ENCODE data around the gene BEST1. TPM values are rescaled to one million over a fixed set of nuclear protein-coding genes. Genes with fewer than 3 reads are reported as not detected.
A peak's percentile ranks its signal among the peaks of the same experiment; 100 is the strongest.

BEST1 gene
- total and polyA plus RNA-seq, 2 donors (not counting 1 experiment from before 2014, with no cell fraction given) = 2.5 to 15.2 TPM

DNA sequence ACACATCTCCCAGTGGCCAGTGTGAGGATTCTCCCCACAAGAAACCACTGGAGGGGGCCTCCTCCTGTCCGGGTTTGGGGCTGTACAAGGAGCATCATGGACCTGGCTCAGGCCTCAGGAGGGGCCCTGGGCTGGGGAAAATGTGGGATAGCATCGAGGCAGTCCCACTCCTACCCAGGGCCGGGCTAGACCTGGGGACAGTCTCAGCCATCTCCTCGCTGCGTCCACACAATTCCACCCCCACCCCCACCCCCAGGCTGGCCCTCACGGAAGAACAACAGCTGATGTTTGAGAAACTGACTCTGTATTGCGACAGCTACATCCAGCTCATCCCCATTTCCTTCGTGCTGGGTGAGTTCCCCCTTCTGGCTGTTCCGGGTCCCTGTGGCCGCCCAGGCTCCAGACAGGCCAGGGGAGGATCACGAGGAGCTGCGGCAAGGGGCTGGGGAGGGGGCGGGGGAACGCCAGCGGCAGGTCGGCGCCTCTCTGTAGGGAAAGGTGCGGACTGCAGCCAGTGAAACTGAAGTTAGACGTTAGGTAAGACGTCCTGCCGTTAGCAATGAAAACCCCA is 4.8 kb downstream of the BEST1 start:
- Histone ChIP-seq H3K4me2 (ENCODE audit: extremely low read depth, insufficient read depth, low read length) (peak overlapping the region; percentile 23), H3K4me1 (ENCODE audit: control insufficient read depth, extremely low read depth, insufficient read depth, low read length) (peaks cover 5% of the 10 kb centered on the region), H3K9ac (ENCODE audit: insufficient read depth, low read length) (peak overlapping the region; percentile 60), H4K20me1 (ENCODE audit: control insufficient read depth, extremely low read depth, insufficient read depth, low read length) (no peaks in the 10 kb centered on the region), H3K36me3 (ENCODE audit: control insufficient read depth, insufficient read depth, low read length) (peaks cover 2% of the 10 kb centered on the region), H3K27me3 (ENCODE audit: control insufficient read depth, insufficient read depth, low read length) (no peaks in the 10 kb centered on the region), H2AFZ (ENCODE audit: low read length) (peak overlapping the region; percentile 61), H3K27ac (ENCODE audit: insufficient read depth, low read length) (peak overlapping the region; percentile 63), H3K4me3 (replicated peaks in 1 of 4; ENCODE audit: control extremely low read depth in 1 of 4, insufficient read depth in 1 of 4, low read depth in 3 of 4, low read length in 4 of 4) (peak overlapping the region in 3 of 4 experiments; percentile 3 to 57 (median 43)), H3K79me2 (ENCODE audit: control insufficient read depth, insufficient read depth, low read length) (no peaks in the 10 kb centered on the region), H3K9me3 (ENCODE audit: control insufficient read depth, insufficient read depth, low read depth, low read length) (no peaks in the 10 kb centered on the region)
- DNase-seq (ENCODE audit: low read depth in 2 of 2) = peak; percentile 53 to 93
- TF ChIP-seq EZH2 (IDR thresholded peaks at IDR 0.05; ENCODE audit: low read length, missing control alignments) = no peak
- TF ChIP-seq, protein P1, sequence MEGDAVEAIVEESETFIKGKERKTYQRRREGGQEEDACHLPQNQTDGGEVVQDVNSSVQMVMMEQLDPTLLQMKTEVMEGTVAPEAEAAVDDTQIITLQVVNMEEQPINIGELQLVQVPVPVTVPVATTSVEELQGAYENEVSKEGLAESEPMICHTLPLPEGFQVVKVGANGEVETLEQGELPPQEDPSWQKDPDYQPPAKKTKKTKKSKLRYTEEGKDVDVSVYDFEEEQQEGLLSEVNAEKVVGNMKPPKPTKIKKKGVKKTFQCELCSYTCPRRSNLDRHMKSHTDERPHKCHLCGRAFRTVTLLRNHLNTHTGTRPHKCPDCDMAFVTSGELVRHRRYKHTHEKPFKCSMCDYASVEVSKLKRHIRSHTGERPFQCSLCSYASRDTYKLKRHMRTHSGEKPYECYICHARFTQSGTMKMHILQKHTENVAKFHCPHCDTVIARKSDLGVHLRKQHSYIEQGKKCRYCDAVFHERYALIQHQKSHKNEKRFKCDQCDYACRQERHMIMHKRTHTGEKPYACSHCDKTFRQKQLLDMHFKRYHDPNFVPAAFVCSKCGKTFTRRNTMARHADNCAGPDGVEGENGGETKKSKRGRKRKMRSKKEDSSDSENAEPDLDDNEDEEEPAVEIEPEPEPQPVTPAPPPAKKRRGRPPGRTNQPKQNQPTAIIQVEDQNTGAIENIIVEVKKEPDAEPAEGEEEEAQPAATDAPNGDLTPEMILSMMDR (conservative IDR thresholded peaks at IDR 0.05 in 1 of 2, IDR thresholded peaks at IDR 0.05 in 1 of 2; ENCODE audit: low read depth in 1 of 2, low read length in 2 of 2) = peak in 1 of 2 donors; percentile 35

DNA sequence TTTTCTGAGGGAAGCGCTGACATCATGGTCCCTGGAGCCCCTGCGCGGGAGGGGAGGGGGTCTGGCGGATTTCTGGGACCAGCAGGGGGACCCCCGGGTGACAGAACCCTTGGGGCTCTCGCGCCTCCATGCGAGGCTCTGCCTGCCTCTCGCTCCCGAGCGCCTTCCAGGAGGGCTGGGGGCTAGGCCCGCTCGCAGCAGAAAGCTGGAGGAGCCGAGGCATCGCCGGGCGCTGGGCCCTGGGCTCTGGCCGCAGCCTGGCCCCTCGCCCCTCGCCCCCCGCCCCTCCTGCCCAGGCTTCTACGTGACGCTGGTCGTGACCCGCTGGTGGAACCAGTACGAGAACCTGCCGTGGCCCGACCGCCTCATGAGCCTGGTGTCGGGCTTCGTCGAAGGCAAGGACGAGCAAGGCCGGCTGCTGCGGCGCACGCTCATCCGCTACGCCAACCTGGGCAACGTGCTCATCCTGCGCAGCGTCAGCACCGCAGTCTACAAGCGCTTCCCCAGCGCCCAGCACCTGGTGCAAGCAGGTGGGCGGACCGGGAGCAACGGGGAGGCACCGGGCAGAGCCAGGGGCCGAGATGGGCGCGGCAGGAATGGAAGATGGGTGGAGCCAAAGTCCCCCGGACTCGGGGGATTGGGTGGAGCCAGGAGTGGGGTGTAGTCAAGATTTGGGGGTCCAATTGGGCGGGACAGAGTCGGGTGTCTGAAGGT is 5.4 kb downstream of the BEST1 start:
- Histone ChIP-seq H3K4me1 (ENCODE audit: control insufficient read depth, extremely low read depth, insufficient read depth, low read length) (peaks cover 5% of the 10 kb centered on the region), H3K36me3 (ENCODE audit: control insufficient read depth, insufficient read depth, low read length) (peaks cover 2% of the 10 kb centered on the region), H3K9ac (ENCODE audit: insufficient read depth, low read length) (peak overlapping the region; percentile 60), H3K27ac (ENCODE audit: insufficient read depth, low read length) (peak overlapping the region; percentile 63), H2AFZ (ENCODE audit: low read length) (peak overlapping the region; percentile 34), H3K9me3 (ENCODE audit: control insufficient read depth, insufficient read depth, low read depth, low read length) (no peaks in the 10 kb centered on the region), H3K4me3 (replicated peaks in 1 of 4; ENCODE audit: control extremely low read depth in 1 of 4, insufficient read depth in 1 of 4, low read depth in 3 of 4, low read length in 4 of 4) (peak overlapping the region in 3 of 4 experiments; percentile 7 to 57 (median 43)), H3K4me2 (ENCODE audit: extremely low read depth, insufficient read depth, low read length) (peak overlapping the region; percentile 46), H3K27me3 (ENCODE audit: control insufficient read depth, insufficient read depth, low read length) (no peaks in the 10 kb centered on the region), H4K20me1 (ENCODE audit: control insufficient read depth, extremely low read depth, insufficient read depth, low read length) (no peaks in the 10 kb centered on the region), H3K79me2 (ENCODE audit: control insufficient read depth, insufficient read depth, low read length) (no peaks in the 10 kb centered on the region)
- no peak for DNase-seq (ENCODE audit: low read depth in 2 of 2)
- no peak for TF ChIP-seq EZH2 (IDR thresholded peaks at IDR 0.05; ENCODE audit: low read length, missing control alignments)
- TF ChIP-seq, protein P1 (conservative IDR thresholded peaks at IDR 0.05 in 1 of 2, IDR thresholded peaks at IDR 0.05 in 1 of 2; ENCODE audit: low read depth in 1 of 2, low read length in 2 of 2) = no peak

DNA sequence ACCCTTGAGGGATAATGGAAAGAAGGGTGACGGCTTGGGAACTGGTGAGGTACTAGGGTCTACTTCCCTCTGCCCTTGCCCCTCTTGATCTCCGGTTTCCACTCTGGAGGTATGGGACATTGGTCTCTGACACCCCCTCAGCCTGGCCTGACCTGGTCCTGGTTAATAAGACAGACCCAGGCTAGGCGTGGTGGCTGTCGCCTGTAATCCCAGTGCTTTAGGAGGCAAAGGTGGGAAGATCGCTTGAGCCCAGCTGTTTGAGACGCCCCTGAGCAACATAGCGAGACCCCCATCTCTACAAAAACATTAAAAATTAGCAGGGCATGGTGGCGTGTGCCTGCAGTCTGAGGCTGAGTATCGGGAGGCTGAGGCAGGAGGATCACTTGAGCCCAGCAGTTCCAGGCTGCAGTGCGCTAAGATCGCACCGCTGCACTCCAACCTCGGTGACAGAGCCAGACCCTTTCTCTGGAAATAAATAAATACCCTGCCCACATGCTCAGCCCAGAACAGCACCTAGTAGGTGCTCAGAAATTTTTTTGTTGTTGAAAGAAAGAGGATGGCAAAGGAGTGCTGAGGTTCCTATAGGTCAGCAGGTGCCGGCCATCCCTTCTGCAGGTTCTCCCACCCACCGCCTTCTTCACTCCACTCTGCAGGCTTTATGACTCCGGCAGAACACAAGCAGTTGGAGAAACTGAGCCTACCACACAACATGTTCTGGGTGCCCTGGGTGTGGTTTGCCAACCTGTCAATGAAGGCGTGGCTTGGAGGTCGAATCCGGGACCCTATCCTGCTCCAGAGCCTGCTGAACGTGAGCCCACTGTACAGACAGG is 6.3 kb downstream of the BEST1 start:
- no peak for DNase-seq (ENCODE audit: low read depth in 2 of 2)
- Histone ChIP-seq H3K4me2 (ENCODE audit: extremely low read depth, insufficient read depth, low read length) (no peak overlapping the region), H3K79me2 (ENCODE audit: control insufficient read depth, insufficient read depth, low read length) (no peaks in the 10 kb centered on the region)

More for the DNA sequence above, 6.3 kb downstream of the BEST1 start:
- Histone ChIP-seq H3K9me3 (ENCODE audit: control insufficient read depth, insufficient read depth, low read depth, low read length) (no peaks in the 10 kb centered on the region), H3K36me3 (ENCODE audit: control insufficient read depth, insufficient read depth, low read length) (peaks cover 2% of the 10 kb centered on the region), H4K20me1 (ENCODE audit: control insufficient read depth, extremely low read depth, insufficient read depth, low read length) (no peaks in the 10 kb centered on the region), H3K4me1 (ENCODE audit: control insufficient read depth, extremely low read depth, insufficient read depth, low read length) (peaks cover 5% of the 10 kb centered on the region), H3K27ac (ENCODE audit: insufficient read depth, low read length) (no peak overlapping the region), H3K27me3 (ENCODE audit: control insufficient read depth, insufficient read depth, low read length) (no peaks in the 10 kb centered on the region), H2AFZ (ENCODE audit: low read length) (no peak overlapping the region), H3K4me3 (replicated peaks in 1 of 4; ENCODE audit: control extremely low read depth in 1 of 4, insufficient read depth in 1 of 4, low read depth in 3 of 4, low read length in 4 of 4) (peak overlapping the region in 1 of 4 experiments; percentile 57), H3K9ac (ENCODE audit: insufficient read depth, low read length) (no peak overlapping the region)
- TF ChIP-seq EZH2 (IDR thresholded peaks at IDR 0.05; ENCODE audit: low read length, missing control alignments) = no peak
- TF ChIP-seq, protein P1 (conservative IDR thresholded peaks at IDR 0.05 in 1 of 2, IDR thresholded peaks at IDR 0.05 in 1 of 2; ENCODE audit: low read depth in 1 of 2, low read length in 2 of 2) = no peak
